GM19463 (cell line): ENCODE results near the gene NKD2.

Experiments used
- ATAC-seq: cut with Tn5 transposase; IDR thresholded peaks from one replicate; pipeline ENCODE4 v1.9.1; 2021; ENCODE audit warnings: mild to moderate bottlenecking, moderate library complexity; ENCODE audit not compliant: unreplicated experiment

The NKD2 gene

GRCh38 chr5:978693-979092 is 29.9 kb upstream of the NKD2 start:
- ATAC-seq: no peak

- ATAC-seq: no peak
Measured at GRCh38 chr5:979100-979817, 29.3 kb upstream of the NKD2 start.

GRCh38 chr5:980001-980588 is 28.5 kb upstream of the NKD2 start:
- no peak for ATAC-seq

GRCh38 chr5:980966-981365 is 27.6 kb upstream of the NKD2 start:
- no peak for ATAC-seq

- no peak for ATAC-seq
Measured at GRCh38 chr5:981456-981855, 27.1 kb upstream of the NKD2 start.

GRCh38 chr5:982377-983237 is 26.0 kb upstream of the NKD2 start:
- ATAC-seq: no peak

- ATAC-seq: no peak
Measured at GRCh38 chr5:983238-983524, 25.4 kb upstream of the NKD2 start.

GRCh38 chr5:983568-983967 is 25.0 kb upstream of the NKD2 start:
- no peak for ATAC-seq

GRCh38 chr5:984774-985173 is 23.8 kb upstream of the NKD2 start:
- no peak for ATAC-seq

GRCh38 chr5:987761-988160 is 20.8 kb upstream of the NKD2 start:
- no peak for ATAC-seq

- ATAC-seq: no peak
Measured at GRCh38 chr5:988322-988721, 20.3 kb upstream of the NKD2 start.

GRCh38 chr5:989961-990530 is 18.6 kb upstream of the NKD2 start:
- ATAC-seq: no peak

GRCh38 chr5:991472-992267 is 16.9 kb upstream of the NKD2 start:
- no peak for ATAC-seq

- ATAC-seq: no peak
Measured at GRCh38 chr5:994272-994607, 14.4 kb upstream of the NKD2 start.

- no peak for ATAC-seq
Measured at GRCh38 chr5:994821-995220, 13.8 kb upstream of the NKD2 start.

- no peak for ATAC-seq
Measured at GRCh38 chr5:995318-995717, 13.3 kb upstream of the NKD2 start.

- no peak for ATAC-seq
Measured at GRCh38 chr5:997001-997474, 11.6 kb upstream of the NKD2 start.

GRCh38 chr5:997711-998110 is 10.9 kb upstream of the NKD2 start:
- ATAC-seq: no peak

- no peak for ATAC-seq
Measured at GRCh38 chr5:998246-999031, 10.2 kb upstream of the NKD2 start.

- ATAC-seq: no peak
Measured at GRCh38 chr5:999032-999501, 9.5 kb upstream of the NKD2 start.
